ENCODE data around the gene FGF18. TPM values are rescaled to one million over a fixed set of nuclear protein-coding genes. Genes with fewer than 3 reads are reported as not detected.

The FGF18 gene
- polyA plus RNA-seq, 3 donors, result not detected

GRCh38 chr5:171477666-171478065, 58.2 kb downstream of the FGF18 start:
- H3K9ac ChIP-seq (ENCODE audit: insufficient read depth, low read length, poor library complexity, severe bottlenecking), result no peak overlapping the region
- peaks cover 11% of the 10 kb centered on the region for H3K4me1 Mint-ChIP-seq
- H3K27me3 Mint-ChIP-seq (ENCODE audit: low read depth in 3 of 3), result peaks cover 0 to 3% (median 0%) of the 10 kb centered on the region in 3 donors
- no peak overlapping the region for H3K27ac Mint-ChIP-seq
- no peaks in the 10 kb centered on the region for H3K9me3 ChIP-seq (replicated peaks in 1 of 2; ENCODE audit: control insufficient read depth in 1 of 2, insufficient read depth in 1 of 2, low read length in 2 of 2)
- peaks cover 0 to 5% (median 0%) of the 10 kb centered on the region in 7 donors for H3K9me3 Mint-ChIP-seq
- H3K27ac ChIP-seq (ENCODE audit: low read depth in 1 of 2, low read length in 2 of 2), result no peak overlapping the region
- no peaks in the 10 kb centered on the region for H3K36me3 Mint-ChIP-seq
- no peak overlapping the region for H3K4me3 ChIP-seq (replicated peaks in 1 of 3; ENCODE audit: low read depth in 2 of 3, low read length in 3 of 3)
- no peaks in the 10 kb centered on the region for H3K27me3 ChIP-seq (ENCODE audit: control insufficient read depth in 2 of 2, insufficient read depth in 2 of 2, low read length in 2 of 2)
- no peak overlapping the region for H2AFZ ChIP-seq (ENCODE audit: insufficient read depth, low read depth, low read length, poor library complexity, severe bottlenecking)
- intact Hi-C loops (cut with micrococcal nuclease), result no loop called here
- 100% methylated on average over 1 of the region's 3 CpGs for WGBS (ENCODE audit: insufficient coverage)
- TF ChIP-seq, protein P1, sequence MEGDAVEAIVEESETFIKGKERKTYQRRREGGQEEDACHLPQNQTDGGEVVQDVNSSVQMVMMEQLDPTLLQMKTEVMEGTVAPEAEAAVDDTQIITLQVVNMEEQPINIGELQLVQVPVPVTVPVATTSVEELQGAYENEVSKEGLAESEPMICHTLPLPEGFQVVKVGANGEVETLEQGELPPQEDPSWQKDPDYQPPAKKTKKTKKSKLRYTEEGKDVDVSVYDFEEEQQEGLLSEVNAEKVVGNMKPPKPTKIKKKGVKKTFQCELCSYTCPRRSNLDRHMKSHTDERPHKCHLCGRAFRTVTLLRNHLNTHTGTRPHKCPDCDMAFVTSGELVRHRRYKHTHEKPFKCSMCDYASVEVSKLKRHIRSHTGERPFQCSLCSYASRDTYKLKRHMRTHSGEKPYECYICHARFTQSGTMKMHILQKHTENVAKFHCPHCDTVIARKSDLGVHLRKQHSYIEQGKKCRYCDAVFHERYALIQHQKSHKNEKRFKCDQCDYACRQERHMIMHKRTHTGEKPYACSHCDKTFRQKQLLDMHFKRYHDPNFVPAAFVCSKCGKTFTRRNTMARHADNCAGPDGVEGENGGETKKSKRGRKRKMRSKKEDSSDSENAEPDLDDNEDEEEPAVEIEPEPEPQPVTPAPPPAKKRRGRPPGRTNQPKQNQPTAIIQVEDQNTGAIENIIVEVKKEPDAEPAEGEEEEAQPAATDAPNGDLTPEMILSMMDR (IDR thresholded peaks at IDR 0.05), result no peak
- H3K36me3 ChIP-seq (replicated peaks in 1 of 2; ENCODE audit: control insufficient read depth in 1 of 2, insufficient read depth in 2 of 2, low read length in 2 of 2), result no peaks in the 10 kb centered on the region
- no peak overlapping the region for H3K4me3 Mint-ChIP-seq
- no peak overlapping the region for H3K4me2 ChIP-seq (replicated peaks; ENCODE audit: extremely low read depth, low read length, poor library complexity, severe bottlenecking)
- no peaks in the 10 kb centered on the region for H4K20me1 ChIP-seq (ENCODE audit: insufficient read depth, low read length)
- DNase-seq, result no peak
- H3K79me2 ChIP-seq (ENCODE audit: insufficient read depth, low read length), result no peaks in the 10 kb centered on the region
- H3K4me1 ChIP-seq (ENCODE audit: control insufficient read depth in 1 of 2, insufficient read depth in 2 of 2, low read length in 2 of 2), result peaks cover 5 to 8% of the 10 kb centered on the region in 2 donors

DNA sequence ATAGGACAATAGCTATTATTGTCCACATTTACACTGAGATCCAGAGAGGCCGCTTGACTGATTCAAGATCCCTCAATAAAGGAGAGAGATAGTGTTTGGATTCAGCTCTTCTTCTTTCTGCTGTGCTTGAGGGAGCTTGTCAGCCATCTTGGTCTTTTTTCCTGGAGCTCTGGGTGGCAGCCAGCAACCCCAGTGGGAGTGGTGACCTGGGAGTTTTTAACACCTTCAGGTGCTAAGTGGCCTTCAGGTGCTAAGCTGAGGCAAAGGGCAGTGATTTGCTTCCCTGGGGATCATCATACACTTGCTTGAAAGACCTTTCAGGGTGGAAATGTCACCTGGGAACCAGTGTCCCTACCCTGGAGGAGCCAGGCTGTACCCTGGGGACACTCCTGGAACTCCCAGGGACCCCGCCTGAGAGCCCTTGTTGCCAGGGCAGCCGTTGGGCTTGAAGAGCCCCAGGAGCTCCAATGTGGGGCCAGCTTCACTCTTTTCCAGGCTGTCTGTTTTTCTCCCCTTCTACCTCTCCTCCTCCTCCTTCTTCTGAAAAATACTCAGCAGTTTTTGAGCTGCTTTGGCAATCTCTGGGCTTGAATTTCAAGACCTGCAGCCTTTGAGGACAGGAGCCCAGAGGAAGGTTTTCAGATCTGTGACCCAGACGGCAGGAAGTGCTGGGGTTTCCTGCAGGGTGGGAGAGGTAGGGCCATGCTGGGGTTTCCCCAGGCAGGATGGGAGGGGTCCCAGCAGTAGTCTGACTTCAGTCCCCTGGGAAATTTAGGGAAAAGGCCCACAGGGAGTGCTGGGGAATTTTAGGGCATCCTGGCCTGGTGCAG, 59.7 kb downstream of the FGF18 start:
- no peaks in the 10 kb centered on the region for H3K9me3 Mint-ChIP-seq
- no peak overlapping the region for H3K4me2 ChIP-seq (replicated peaks; ENCODE audit: extremely low read depth, low read length, poor library complexity, severe bottlenecking)
- no peak overlapping the region for H3K9ac ChIP-seq (ENCODE audit: insufficient read depth, low read length, poor library complexity, severe bottlenecking)
- no peaks in the 10 kb centered on the region for H3K9me3 ChIP-seq (replicated peaks in 1 of 2; ENCODE audit: control insufficient read depth in 1 of 2, insufficient read depth in 1 of 2, low read length in 2 of 2)
- no peaks in the 10 kb centered on the region for H3K36me3 Mint-ChIP-seq
- peaks cover 5 to 8% of the 10 kb centered on the region in 2 donors for H3K4me1 ChIP-seq (ENCODE audit: control insufficient read depth in 1 of 2, insufficient read depth in 2 of 2, low read length in 2 of 2)
- no peak overlapping the region for H3K27ac ChIP-seq (ENCODE audit: low read depth in 1 of 2, low read length in 2 of 2)
- H3K36me3 ChIP-seq (replicated peaks in 1 of 2; ENCODE audit: control insufficient read depth in 1 of 2, insufficient read depth in 2 of 2, low read length in 2 of 2), result no peaks in the 10 kb centered on the region
- peaks cover 0 to 3% (median 0%) of the 10 kb centered on the region in 3 donors for H3K27me3 Mint-ChIP-seq (ENCODE audit: low read depth in 3 of 3)
- no peak overlapping the region for H3K27ac Mint-ChIP-seq
- 48% methylated on average over 3 of the region's 4 CpGs for WGBS (ENCODE audit: insufficient coverage)
- no peak overlapping the region for H3K4me3 ChIP-seq (replicated peaks in 1 of 3; ENCODE audit: low read depth in 2 of 3, low read length in 3 of 3)
- no peaks in the 10 kb centered on the region for H3K79me2 ChIP-seq (ENCODE audit: insufficient read depth, low read length)
- H2AFZ ChIP-seq (ENCODE audit: insufficient read depth, low read depth, low read length, poor library complexity, severe bottlenecking), result no peak overlapping the region
- H3K4me3 Mint-ChIP-seq, result no peak overlapping the region
- no peaks in the 10 kb centered on the region for H3K27me3 ChIP-seq (ENCODE audit: control insufficient read depth in 2 of 2, insufficient read depth in 2 of 2, low read length in 2 of 2)
- intact Hi-C loops (cut with micrococcal nuclease), result no loop called here
- TF ChIP-seq, protein P1 (IDR thresholded peaks at IDR 0.05), result no peak
- H3K4me1 Mint-ChIP-seq, result peaks cover 11% of the 10 kb centered on the region
- H4K20me1 ChIP-seq (ENCODE audit: insufficient read depth, low read length), result no peaks in the 10 kb centered on the region
- DNase-seq, result no peak
